C4-2B (cell line): ENCODE data around the gene BOLA1.

Experiments
- ZFX ChIP-seq: fragments of 450-650 bp; IDR thresholded peaks from 2 replicates; pipeline ENCODE4 v1.6.1; 2017
- TF ChIP-seq, protein P1 (sequence below): fragments of 450-650 bp; conservative IDR thresholded peaks from 2 replicates; pipeline ENCODE4 v1.5.1; 2017; ENCODE audit warnings: mild to moderate bottlenecking

- TF ChIP-seq, protein P1, sequence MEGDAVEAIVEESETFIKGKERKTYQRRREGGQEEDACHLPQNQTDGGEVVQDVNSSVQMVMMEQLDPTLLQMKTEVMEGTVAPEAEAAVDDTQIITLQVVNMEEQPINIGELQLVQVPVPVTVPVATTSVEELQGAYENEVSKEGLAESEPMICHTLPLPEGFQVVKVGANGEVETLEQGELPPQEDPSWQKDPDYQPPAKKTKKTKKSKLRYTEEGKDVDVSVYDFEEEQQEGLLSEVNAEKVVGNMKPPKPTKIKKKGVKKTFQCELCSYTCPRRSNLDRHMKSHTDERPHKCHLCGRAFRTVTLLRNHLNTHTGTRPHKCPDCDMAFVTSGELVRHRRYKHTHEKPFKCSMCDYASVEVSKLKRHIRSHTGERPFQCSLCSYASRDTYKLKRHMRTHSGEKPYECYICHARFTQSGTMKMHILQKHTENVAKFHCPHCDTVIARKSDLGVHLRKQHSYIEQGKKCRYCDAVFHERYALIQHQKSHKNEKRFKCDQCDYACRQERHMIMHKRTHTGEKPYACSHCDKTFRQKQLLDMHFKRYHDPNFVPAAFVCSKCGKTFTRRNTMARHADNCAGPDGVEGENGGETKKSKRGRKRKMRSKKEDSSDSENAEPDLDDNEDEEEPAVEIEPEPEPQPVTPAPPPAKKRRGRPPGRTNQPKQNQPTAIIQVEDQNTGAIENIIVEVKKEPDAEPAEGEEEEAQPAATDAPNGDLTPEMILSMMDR = no peak
- TF ChIP-seq ZFX = no peak
Measured at GRCh38 chr1:149934356-149934755, 35.0 kb downstream of the BOLA1 start.
